ENCODE measurements around the gene RASGRP3. TPM values are rescaled to one million over a fixed set of nuclear protein-coding genes. Genes with fewer than 3 reads are reported as not detected.

Gene RASGRP3
- polyA plus RNA-seq, 2 of the 4 experiments (the other 2 are of a cell fraction): 1.5 to 1.7 TPM

- DNase-seq (ENCODE audit: low read depth in 1 of 2, low spot score in 1 of 2): no peak
- ATAC-seq: no peak
- TF ChIP-seq E2F6 (IDR thresholded peaks at IDR 0.05; ENCODE audit: borderline replicate concordance, low read depth) (no peak), RFX5 (IDR thresholded peaks at IDR 0.05) (no peak), KDM5A (IDR thresholded peaks at IDR 0.05) (no peak), POLR2AphosphoS2 (conservative IDR thresholded peaks at IDR 0.05; ENCODE audit: low read length) (no peak)
- no peaks in the 10 kb centered on the region for H3K9me3 ChIP-seq
- H3K4me3 ChIP-seq: no peak overlapping the region
- no peak overlapping the region for H3K27ac ChIP-seq
- ChIA-PET POLR2A (no interaction called here), CTCF (interaction anchor here (0.6 kb wide), 1 partner anchor 66 kb away, joined by 5 read pairs; no protein-coding TSS in a partner anchor)
- FAIRE-seq: peak; percentile 43
- no peaks in the 10 kb centered on the region for H3K4me1 ChIP-seq
- WGBS (ENCODE audit: missing lambda C conversion rate): 68% methylated on average over 5 of the region's 5 CpGs
- no peak overlapping the region for H3K4me2 ChIP-seq
Measured at GRCh38 chr2:33509908-33510585, 33.6 kb downstream of the RASGRP3 start.

- DNase-seq (ENCODE audit: low read depth in 1 of 2, low spot score in 1 of 2) (no peak), ATAC-seq (no peak), FAIRE-seq (no peak)
- no peaks in the 10 kb centered on the region for H3K9me3 ChIP-seq
- TF ChIP-seq TFCP2L1 (CRISPR knock-in tag; IDR thresholded peaks at IDR 0.05) (no peak), KDM1A (IDR thresholded peaks at IDR 0.05; ENCODE audit: low read depth) (no peak), NFE2L2 (conservative IDR thresholded peaks at IDR 0.05; ENCODE audit: low read length) (no peak), MAX (IDR thresholded peaks at IDR 0.05) (no peak), EHMT2 (IDR thresholded peaks at IDR 0.05; ENCODE audit: low read depth) (no peak), RFX5 (IDR thresholded peaks at IDR 0.05) (no peak), MAZ (IDR thresholded peaks at IDR 0.05; ENCODE audit: borderline replicate concordance, low read depth, low read length) (no peak), RCOR1 (IDR thresholded peaks at IDR 0.05; ENCODE audit: low read depth, low read length) (no peak), JUNB (IDR thresholded peaks at IDR 0.05) (no peak), GATA3 (IDR thresholded peaks at IDR 0.05; ENCODE audit: borderline replicate concordance) (no peak), ELK1 (IDR thresholded peaks at IDR 0.05; ENCODE audit: low read depth, low read length) (no peak), RAD21 (conservative IDR thresholded peaks at IDR 0.05 in 1 of 2, IDR thresholded peaks at IDR 0.05 in 1 of 2) (no peak), NR3C1 (IDR thresholded peaks at IDR 0.05) (no peak), HMGXB4 (CRISPR knock-in tag; IDR thresholded peaks at IDR 0.05; ENCODE audit: borderline replicate concordance) (no peak), RARB (CRISPR knock-in tag; IDR thresholded peaks at IDR 0.05) (no peak), HOXB5 (CRISPR knock-in tag; IDR thresholded peaks at IDR 0.05) (no peak), CTCF (IDR thresholded peaks at IDR 0.05) (no peak)
- no peak overlapping the region for H3K4me2 ChIP-seq
- no peak overlapping the region for H3K27ac ChIP-seq
- H3K4me3 ChIP-seq: no peak overlapping the region
- H3K4me1 ChIP-seq: no peaks in the 10 kb centered on the region
- POLR2A ChIA-PET: no interaction called here
- CTCF ChIA-PET: interaction anchor here (0.6 kb wide), 1 partner anchor 67 kb away, joined by 5 read pairs; no protein-coding TSS in a partner anchor
- 63% methylated on average over 4 of the region's 4 CpGs for WGBS (ENCODE audit: missing lambda C conversion rate)
Measured at GRCh38 chr2:33510586-33510968, 34.1 kb downstream of the RASGRP3 start.
